GM19328 (cell line): ENCODE measurements around the gene UQCRH.
"Not testable (repeated sequence)": the region's sequence is repeated elsewhere in the genome, so short reads cannot be mapped to it uniquely, and the experiment has no call there.

Experiments used
- ATAC-seq: cut with Tn5 transposase; IDR thresholded peaks from one replicate; pipeline ENCODE4 v1.9.1; 2021; ENCODE audit warnings: mild to moderate bottlenecking, moderate library complexity; ENCODE audit not compliant: unreplicated experiment

UQCRH gene

GRCh38 chr1:46331786-46332540 lies 28.5 kb downstream of the UQCRH start:
- ATAC-seq = not testable (repeated sequence)

- no peak for ATAC-seq
Measured at GRCh38 chr1:46333300-46334029, 30.0 kb downstream of the UQCRH start.

- ATAC-seq = no peak
Measured at GRCh38 chr1:46334030-46334384, 30.5 kb downstream of the UQCRH start.

- ATAC-seq = no peak
Measured at GRCh38 chr1:46335081-46335480, 31.6 kb downstream of the UQCRH start.

- not testable (repeated sequence) for ATAC-seq
Measured at GRCh38 chr1:46337409-46337808, 33.9 kb downstream of the UQCRH start.

- peak; percentile 77 for ATAC-seq
Measured at GRCh38 chr1:46340404-46341221, 37.1 kb downstream of the UQCRH start, which contains the start of gene NSUN4. Gene NSUN4, plus strand, starts transcription at chr1:46340807. Its CDS starts 20 bp downstream, at chr1:46340827.

- ATAC-seq = no peak
Measured at GRCh38 chr1:46341222-46342083, 38.0 kb downstream of the UQCRH start.

- ATAC-seq = no peak
Measured at GRCh38 chr1:46342084-46342656, 38.7 kb downstream of the UQCRH start.

GRCh38 chr1:46342677-46343350 lies 39.3 kb downstream of the UQCRH start:
- no peak for ATAC-seq

GRCh38 chr1:46343351-46343695 lies 39.8 kb downstream of the UQCRH start:
- ATAC-seq = no peak

- ATAC-seq = no peak
Measured at GRCh38 chr1:46343705-46344104, 40.2 kb downstream of the UQCRH start.

- ATAC-seq = no peak
Measured at GRCh38 chr1:46344481-46344880, 41.0 kb downstream of the UQCRH start.

- no peak for ATAC-seq
Measured at GRCh38 chr1:46345281-46345680, 41.8 kb downstream of the UQCRH start.

GRCh38 chr1:46352363-46352762 lies 48.9 kb downstream of the UQCRH start:
- ATAC-seq = no peak

- ATAC-seq = not testable (repeated sequence)
Measured at GRCh38 chr1:46355920-46356319, 52.4 kb downstream of the UQCRH start.

- no peak for ATAC-seq
Measured at GRCh38 chr1:46362158-46362557, 58.7 kb downstream of the UQCRH start.

- no peak for ATAC-seq
Measured at GRCh38 chr1:46363121-46363520, 59.6 kb downstream of the UQCRH start.

GRCh38 chr1:46364612-46365011 lies 61.1 kb downstream of the UQCRH start:
- no peak for ATAC-seq

- ATAC-seq = not testable (repeated sequence)
Measured at GRCh38 chr1:46365796-46366195, 62.3 kb downstream of the UQCRH start.
